ENCODE data around the gene MGAT4B. TPM values are rescaled to one million over a fixed set of nuclear protein-coding genes. Genes with fewer than 3 reads are reported as not detected.

MGAT4B gene
- total RNA-seq, 2 experiments from 2014 or later = 61.1 to 96.5 TPM

DNA sequence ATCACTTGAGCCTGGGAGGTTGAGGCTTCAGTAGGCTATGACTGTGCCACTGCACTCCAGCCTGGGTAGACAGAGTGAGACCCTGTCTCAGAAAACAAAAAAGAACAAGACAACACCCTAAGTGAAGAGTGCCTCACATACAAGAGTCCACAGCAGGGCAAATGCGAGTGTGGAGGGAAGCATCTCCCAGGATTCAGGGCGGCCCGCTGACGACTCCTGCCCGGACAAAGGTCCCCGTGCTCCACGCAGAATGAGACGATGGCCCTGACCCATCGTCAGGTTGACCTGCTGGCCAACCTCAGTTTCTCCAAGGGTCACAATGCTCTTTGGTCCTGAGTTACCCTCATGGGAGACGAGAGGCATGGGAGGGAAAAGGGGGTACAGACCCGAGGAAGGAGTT is 33.7 kb upstream of the MGAT4B start:
- peaks cover 90% of the 10 kb centered on the region for H3K36me3 ChIP-seq (ENCODE audit: insufficient read depth, low read length)
- H3K27ac ChIP-seq (ENCODE audit: low read depth, low read length, poor library complexity, severe bottlenecking) = no peak overlapping the region
- H2AFZ ChIP-seq (ENCODE audit: low read length) = no peak overlapping the region
- H3K4me1 ChIP-seq (ENCODE audit: insufficient read depth, low read length, poor library complexity, severe bottlenecking) = no peaks in the 10 kb centered on the region
- H4K20me1 ChIP-seq (ENCODE audit: insufficient read depth, low read length) = no peaks in the 10 kb centered on the region
- intact Hi-C loops (cut with micrococcal nuclease; ENCODE audit: unreplicated experiment) = no loop called here
- no peak for DNase-seq (ENCODE audit: low spot score)
- peaks cover 8% of the 10 kb centered on the region; the same call in 1 of the 2 replicates for H3K9me3 ChIP-seq (ENCODE audit: low read length)
- POLR2A ChIA-PET = no interaction called here
- BruUV-seq (replicated peaks) = no TSS peak
- no peak overlapping the region for H3K4me2 ChIP-seq (ENCODE audit: low read length)
- H3K9me2 ChIP-seq (ENCODE audit: insufficient read depth, low read length) = no peaks in the 10 kb centered on the region
- no peak overlapping the region for H3K4me3 ChIP-seq (ENCODE audit: low read depth, low read length, poor library complexity, severe bottlenecking)
- CTCF ChIA-PET (ENCODE audit: unreplicated experiment) = no interaction called here
- no peak for TF ChIP-seq CTCF (conservative IDR thresholded peaks at IDR 0.05; ENCODE audit: low read length)
- TF ChIP-seq EZH2phosphoT487 (IDR thresholded peaks at IDR 0.05; ENCODE audit: borderline replicate concordance, low read depth, low read length) = no peak
- H3K79me2 ChIP-seq (ENCODE audit: insufficient read depth, low read depth, low read length) = no peaks in the 10 kb centered on the region

GRCh38 chr5:179839328-179840256 is 32.9 kb upstream of the MGAT4B start:
- Histone ChIP-seq H4K20me1 (ENCODE audit: insufficient read depth, low read length) (no peaks in the 10 kb centered on the region), H3K79me2 (ENCODE audit: insufficient read depth, low read depth, low read length) (no peaks in the 10 kb centered on the region), H3K9me3 (ENCODE audit: low read length) (peaks cover 2% of the 10 kb centered on the region; the same call in 1 of the 2 replicates), H3K27ac (ENCODE audit: low read depth, low read length, poor library complexity, severe bottlenecking) (no peak overlapping the region), H3K36me3 (ENCODE audit: insufficient read depth, low read length) (peaks cover 83% of the 10 kb centered on the region), H3K4me1 (ENCODE audit: insufficient read depth, low read length, poor library complexity, severe bottlenecking) (no peaks in the 10 kb centered on the region), H3K4me2 (ENCODE audit: low read length) (no peak overlapping the region), H3K4me3 (ENCODE audit: low read depth, low read length, poor library complexity, severe bottlenecking) (no peak overlapping the region), H2AFZ (ENCODE audit: low read length) (no peak overlapping the region), H3K9me2 (ENCODE audit: insufficient read depth, low read length) (no peaks in the 10 kb centered on the region)
- ChIA-PET POLR2A (interaction anchor here (0.7 kb wide), 1 partner anchor 14 kb away, joined by 7 read pairs; no protein-coding TSS in a partner anchor), CTCF (ENCODE audit: unreplicated experiment) (no interaction called here)
- intact Hi-C loops (cut with micrococcal nuclease; ENCODE audit: unreplicated experiment) = no loop called here
- BruUV-seq (replicated peaks) = no TSS peak
- no peak for TF ChIP-seq EZH2phosphoT487 (IDR thresholded peaks at IDR 0.05; ENCODE audit: borderline replicate concordance, low read depth, low read length)
- no peak for TF ChIP-seq CTCF (conservative IDR thresholded peaks at IDR 0.05; ENCODE audit: low read length)
- DNase-seq (ENCODE audit: low spot score) = no peak
